ENCODE data around the gene MAP3K3.

The MAP3K3 gene

GRCh38 chr17:63700528-63701455 lies 78.6 kb downstream of the MAP3K3 start:
- Histone ChIP-seq H3K4me3 (ENCODE audit: low read depth in 1 of 2, low read length in 1 of 2) (peak overlapping the region; percentile 73 to 98), H3K27ac (peak overlapping the region; percentile 100), H3K4me1 (ENCODE audit: control insufficient read depth in 1 of 2, insufficient read depth in 1 of 2, low read depth in 1 of 2, low read length in 1 of 2) (peaks cover 47 to 57% of the 10 kb centered on the region in 2 experiments), H3K27me3 (no peaks in the 10 kb centered on the region), H3K36me3 (peaks cover 58% of the 10 kb centered on the region), H3K9me3 (no peaks in the 10 kb centered on the region)
- peak; percentile 36 for TF ChIP-seq CTCF (IDR thresholded peaks at IDR 0.05)

GRCh38 chr17:63701456-63701820 lies 79.2 kb downstream of the MAP3K3 start:
- peaks cover 58% of the 10 kb centered on the region for H3K36me3 ChIP-seq
- H3K9me3 ChIP-seq, result no peaks in the 10 kb centered on the region
- no peaks in the 10 kb centered on the region for H3K27me3 ChIP-seq
- TF ChIP-seq CTCF (IDR thresholded peaks at IDR 0.05), result no peak
- peak overlapping the region; percentile 100 for H3K27ac ChIP-seq
- peaks cover 47 to 58% of the 10 kb centered on the region in 2 experiments for H3K4me1 ChIP-seq (ENCODE audit: control insufficient read depth in 1 of 2, insufficient read depth in 1 of 2, low read depth in 1 of 2, low read length in 1 of 2)
- H3K4me3 ChIP-seq (ENCODE audit: low read depth in 1 of 2, low read length in 1 of 2), result peak overlapping the region; percentile 73 to 98

GRCh38 chr17:63701868-63702720 lies 79.9 kb downstream of the MAP3K3 start:
- peaks cover 58% of the 10 kb centered on the region for H3K36me3 ChIP-seq
- H3K4me1 ChIP-seq (ENCODE audit: control insufficient read depth in 1 of 2, insufficient read depth in 1 of 2, low read depth in 1 of 2, low read length in 1 of 2), result peaks cover 46 to 53% of the 10 kb centered on the region in 2 experiments
- H3K27me3 ChIP-seq, result no peaks in the 10 kb centered on the region
- peak overlapping the region; percentile 73 to 98 for H3K4me3 ChIP-seq (ENCODE audit: low read depth in 1 of 2, low read length in 1 of 2)
- no peaks in the 10 kb centered on the region for H3K9me3 ChIP-seq
- no peak for TF ChIP-seq CTCF (IDR thresholded peaks at IDR 0.05)
- peak overlapping the region; percentile 100 for H3K27ac ChIP-seq

GRCh38 chr17:63702721-63703015 lies 80.5 kb downstream of the MAP3K3 start:
- Histone ChIP-seq H3K4me3 (ENCODE audit: low read depth in 1 of 2, low read length in 1 of 2) (peak overlapping the region; percentile 73 to 98), H3K4me1 (ENCODE audit: control insufficient read depth in 1 of 2, insufficient read depth in 1 of 2, low read depth in 1 of 2, low read length in 1 of 2) (peaks cover 40 to 47% of the 10 kb centered on the region in 2 experiments), H3K27ac (peak overlapping the region; percentile 100), H3K27me3 (no peaks in the 10 kb centered on the region), H3K9me3 (no peaks in the 10 kb centered on the region), H3K36me3 (peaks cover 56% of the 10 kb centered on the region)
- TF ChIP-seq CTCF (IDR thresholded peaks at IDR 0.05), result no peak

GRCh38 chr17:63703029-63703428 lies 80.8 kb downstream of the MAP3K3 start:
- Histone ChIP-seq H3K36me3 (peaks cover 55% of the 10 kb centered on the region), H3K4me3 (ENCODE audit: low read depth in 1 of 2, low read length in 1 of 2) (peak overlapping the region; percentile 73 to 98), H3K9me3 (no peaks in the 10 kb centered on the region), H3K27ac (peak overlapping the region; percentile 100), H3K27me3 (no peaks in the 10 kb centered on the region), H3K4me1 (ENCODE audit: control insufficient read depth in 1 of 2, insufficient read depth in 1 of 2, low read depth in 1 of 2, low read length in 1 of 2) (peaks cover 38 to 43% of the 10 kb centered on the region in 2 experiments)
- no peak for TF ChIP-seq CTCF (IDR thresholded peaks at IDR 0.05)
